ENCODE measurements around the gene CLEC18A. TPM values are rescaled to one million over a fixed set of nuclear protein-coding genes. Genes with fewer than 3 reads are reported as not detected.

The CLEC18A gene
- total and polyA plus RNA-seq, 2 donors (not counting 1 experiment from before 2014, with no cell fraction given) = 0.52 to 2.2 TPM

- H4K20me1 ChIP-seq (ENCODE audit: control insufficient read depth, insufficient read depth, low read length, poor library complexity, severe bottlenecking) = no peaks in the 10 kb centered on the region
- H3K27me3 Mint-ChIP-seq = no peaks in the 10 kb centered on the region
- no peak overlapping the region for H3K4me3 ChIP-seq (ENCODE audit: control extremely low read depth in 1 of 5, extremely low read depth in 1 of 5, insufficient read depth in 1 of 5, low read depth in 2 of 5, low read length in 4 of 5)
Observed at GRCh38 chr16:69927056-69927757, 23.9 kb upstream of the CLEC18A start.

DNA sequence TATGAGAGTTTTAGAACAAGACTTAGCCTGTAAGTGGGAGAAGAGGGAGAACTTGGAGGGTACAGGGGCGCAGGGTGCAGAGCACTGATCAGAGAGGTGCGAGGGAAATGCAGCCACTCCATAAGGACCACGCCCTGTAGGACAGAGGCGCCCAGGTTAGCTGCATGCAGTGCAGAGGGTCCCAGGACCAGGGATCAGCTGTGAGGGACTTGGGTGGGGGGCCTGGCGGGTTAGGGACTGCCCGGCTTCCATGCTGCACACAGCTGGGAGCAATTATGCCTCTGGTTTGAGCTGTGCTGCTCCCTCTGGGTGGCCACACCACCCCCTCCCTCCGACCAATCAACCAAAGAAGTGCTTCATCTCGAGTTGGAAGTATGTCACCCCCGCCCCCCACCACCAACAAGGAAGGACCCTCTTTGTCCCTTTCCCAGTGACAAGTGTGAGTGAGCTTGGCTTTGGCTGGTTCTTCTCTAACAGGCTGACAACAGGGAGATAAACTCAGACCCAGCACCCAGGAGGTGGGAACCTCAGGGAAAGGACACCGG lies 22.2 kb upstream of the CLEC18A start:
- no peak overlapping the region for H3K27ac ChIP-seq (ENCODE audit: low read length in 2 of 2)
- no peaks in the 10 kb centered on the region for H3K79me2 ChIP-seq (ENCODE audit: control insufficient read depth, insufficient read depth, low read length)
- CTCF ChIA-PET = interaction anchor here (0.7 to 4.0 kb wide), 7 partner anchors 9 to 500 kb away, joined by 3 to 54 read pairs (median 10); no protein-coding TSS in a partner anchor
- no peaks in the 10 kb centered on the region for H4K20me1 ChIP-seq (ENCODE audit: control insufficient read depth, insufficient read depth, low read length, poor library complexity, severe bottlenecking)
- TF ChIP-seq, protein P1, sequence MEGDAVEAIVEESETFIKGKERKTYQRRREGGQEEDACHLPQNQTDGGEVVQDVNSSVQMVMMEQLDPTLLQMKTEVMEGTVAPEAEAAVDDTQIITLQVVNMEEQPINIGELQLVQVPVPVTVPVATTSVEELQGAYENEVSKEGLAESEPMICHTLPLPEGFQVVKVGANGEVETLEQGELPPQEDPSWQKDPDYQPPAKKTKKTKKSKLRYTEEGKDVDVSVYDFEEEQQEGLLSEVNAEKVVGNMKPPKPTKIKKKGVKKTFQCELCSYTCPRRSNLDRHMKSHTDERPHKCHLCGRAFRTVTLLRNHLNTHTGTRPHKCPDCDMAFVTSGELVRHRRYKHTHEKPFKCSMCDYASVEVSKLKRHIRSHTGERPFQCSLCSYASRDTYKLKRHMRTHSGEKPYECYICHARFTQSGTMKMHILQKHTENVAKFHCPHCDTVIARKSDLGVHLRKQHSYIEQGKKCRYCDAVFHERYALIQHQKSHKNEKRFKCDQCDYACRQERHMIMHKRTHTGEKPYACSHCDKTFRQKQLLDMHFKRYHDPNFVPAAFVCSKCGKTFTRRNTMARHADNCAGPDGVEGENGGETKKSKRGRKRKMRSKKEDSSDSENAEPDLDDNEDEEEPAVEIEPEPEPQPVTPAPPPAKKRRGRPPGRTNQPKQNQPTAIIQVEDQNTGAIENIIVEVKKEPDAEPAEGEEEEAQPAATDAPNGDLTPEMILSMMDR (IDR thresholded peaks at IDR 0.05) = no peak
- no peak for TF ChIP-seq EZH2 (IDR thresholded peaks at IDR 0.05; ENCODE audit: borderline replicate concordance, insufficient read depth, low read depth, low read length, poor library complexity, severe bottlenecking)
- H3K4me2 ChIP-seq (replicated peaks; ENCODE audit: low read depth, low read length, poor library complexity, severe bottlenecking) = no peak overlapping the region
- H3K9ac ChIP-seq (ENCODE audit: low read length) = no peak overlapping the region
- H3K4me1 ChIP-seq (ENCODE audit: control insufficient read depth in 2 of 2, insufficient read depth in 2 of 2, low read length in 2 of 2) = no peaks in the 10 kb centered on the region
- no peaks in the 10 kb centered on the region for H3K9me3 ChIP-seq (ENCODE audit: control extremely low read depth in 1 of 3, control insufficient read depth in 2 of 3, insufficient read depth in 1 of 3, low read length in 2 of 3)
- no peak for ATAC-seq (ENCODE audit: low read depth)
- DNase-seq = no peak
- intact Hi-C loops (cut with micrococcal nuclease) = no loop called here
- Mint-ChIP-seq H3K27ac (no peak overlapping the region), H3K4me3 (no peak overlapping the region), H3K27me3 (no peaks in the 10 kb centered on the region), H3K4me1 (no peaks in the 10 kb centered on the region), H3K9me3 (ENCODE audit: insufficient read depth) (no peaks in the 10 kb centered on the region)
- POLR2A ChIA-PET = no interaction called here
- H3K4me3 ChIP-seq (ENCODE audit: control extremely low read depth in 1 of 5, extremely low read depth in 1 of 5, insufficient read depth in 1 of 5, low read depth in 2 of 5, low read length in 4 of 5) = no peak overlapping the region
- no peaks in the 10 kb centered on the region for H3K27me3 ChIP-seq (replicated peaks in 1 of 4; ENCODE audit: control extremely low read depth in 1 of 4, control insufficient read depth in 3 of 4, insufficient read depth in 4 of 4, low read length in 3 of 4)
- 96% methylated on average over 9 of the region's 10 CpGs for WGBS (ENCODE audit: insufficient coverage)
- H3K36me3 ChIP-seq (replicated peaks in 1 of 2; ENCODE audit: control extremely low read depth in 1 of 2, control insufficient read depth in 1 of 2, extremely low read depth in 1 of 2, insufficient read depth in 2 of 2, low read length in 1 of 2) = peaks cover 0 to 60% of the 10 kb centered on the region in 2 experiments
- H2AFZ ChIP-seq (ENCODE audit: insufficient read depth, low read depth, low read length, poor library complexity, severe bottlenecking) = no peak overlapping the region

More at GRCh38 chr16:69927056-69927757, 23.9 kb upstream of the CLEC18A start:
- H3K9ac ChIP-seq (ENCODE audit: low read length) = no peak overlapping the region
- H3K4me2 ChIP-seq (replicated peaks; ENCODE audit: low read depth, low read length, poor library complexity, severe bottlenecking) = no peak overlapping the region
- H3K27me3 ChIP-seq (replicated peaks in 1 of 4; ENCODE audit: control extremely low read depth in 1 of 4, control insufficient read depth in 3 of 4, insufficient read depth in 4 of 4, low read length in 3 of 4) = no peaks in the 10 kb centered on the region
- no peaks in the 10 kb centered on the region for H3K4me1 ChIP-seq (ENCODE audit: control insufficient read depth in 2 of 2, insufficient read depth in 2 of 2, low read length in 2 of 2)
- intact Hi-C loops (cut with micrococcal nuclease) = no loop called here
- H2AFZ ChIP-seq (ENCODE audit: insufficient read depth, low read depth, low read length, poor library complexity, severe bottlenecking) = no peak overlapping the region
- no peaks in the 10 kb centered on the region for H3K9me3 ChIP-seq (ENCODE audit: control extremely low read depth in 1 of 3, control insufficient read depth in 2 of 3, insufficient read depth in 1 of 3, low read length in 2 of 3)
- H3K27ac Mint-ChIP-seq = peak overlapping the region; percentile 76
- H3K4me3 Mint-ChIP-seq = no peak overlapping the region
- no peak for TF ChIP-seq EZH2 (IDR thresholded peaks at IDR 0.05; ENCODE audit: borderline replicate concordance, insufficient read depth, low read depth, low read length, poor library complexity, severe bottlenecking)
- TF ChIP-seq, protein P1 (IDR thresholded peaks at IDR 0.05) = no peak
- H3K79me2 ChIP-seq (ENCODE audit: control insufficient read depth, insufficient read depth, low read length) = no peaks in the 10 kb centered on the region
- CTCF ChIA-PET = interaction anchor here (0.6 to 4.0 kb wide), 4 partner anchors 9 to 531 kb away, joined by 3 to 54 read pairs (median 4); no protein-coding TSS in a partner anchor
- H3K27ac ChIP-seq (ENCODE audit: low read length in 2 of 2) = no peak overlapping the region
- peaks cover 0 to 45% of the 10 kb centered on the region in 2 experiments for H3K36me3 ChIP-seq (replicated peaks in 1 of 2; ENCODE audit: control extremely low read depth in 1 of 2, control insufficient read depth in 1 of 2, extremely low read depth in 1 of 2, insufficient read depth in 2 of 2, low read length in 1 of 2)
- 91% methylated on average over 12 of the region's 17 CpGs for WGBS (ENCODE audit: insufficient coverage)
- no peak for ATAC-seq (ENCODE audit: low read depth)
- H3K4me1 Mint-ChIP-seq = no peaks in the 10 kb centered on the region
- POLR2A ChIA-PET = no interaction called here
- H3K9me3 Mint-ChIP-seq (ENCODE audit: insufficient read depth) = no peaks in the 10 kb centered on the region
- DNase-seq = no peak

Data from B cell (primary cell).